ENCODE data around the gene DAB2IP. TPM values are rescaled to one million over a fixed set of nuclear protein-coding genes. Genes with fewer than 3 reads are reported as not detected.

Gene DAB2IP
- total RNA-seq, 1 donor from 2014 or later, result 71.6 TPM

GRCh38 chr9:121822093-121823085 lies 171.0 kb downstream of the DAB2IP start:
- Histone ChIP-seq H3K27ac (no peak overlapping the region), H3K36me3 (peaks cover 4 to 11% of the 10 kb centered on the region in 2 donors), H3K4me1 (no peaks in the 10 kb centered on the region), H3K4me3 (no peak overlapping the region), H3K9me3 (no peaks in the 10 kb centered on the region), H3K27me3 (no peaks in the 10 kb centered on the region)
- no peak for DNase-seq (ENCODE audit: low spot score in 2 of 2)
- TF ChIP-seq CTCF (IDR thresholded peaks at IDR 0.05), result no peak
- intact Hi-C loops (cut with DNase I), result no loop called here

- DNase-seq (ENCODE audit: low spot score in 2 of 2), result no peak
- Histone ChIP-seq H3K4me1 (no peaks in the 10 kb centered on the region), H3K27ac (no peak overlapping the region), H3K27me3 (no peaks in the 10 kb centered on the region), H3K36me3 (peaks cover 4 to 9% of the 10 kb centered on the region in 2 donors), H3K4me3 (no peak overlapping the region), H3K9me3 (no peaks in the 10 kb centered on the region)
- no peak for TF ChIP-seq CTCF (IDR thresholded peaks at IDR 0.05)
- intact Hi-C loops (cut with DNase I), result no loop called here
Observed at GRCh38 chr9:121823451-121824169, 172.2 kb downstream of the DAB2IP start.

GRCh38 chr9:121824651-121825030 lies 173.2 kb downstream of the DAB2IP start:
- no peaks in the 10 kb centered on the region for H3K9me3 ChIP-seq
- DNase-seq (ENCODE audit: low spot score in 2 of 2), result no peak
- intact Hi-C loops (cut with DNase I), result no loop called here
- H3K4me3 ChIP-seq, result no peak overlapping the region
- H3K36me3 ChIP-seq, result peaks cover 4 to 9% of the 10 kb centered on the region in 2 donors
- H3K27me3 ChIP-seq, result no peaks in the 10 kb centered on the region
- H3K4me1 ChIP-seq, result no peaks in the 10 kb centered on the region
- no peak overlapping the region for H3K27ac ChIP-seq
- TF ChIP-seq CTCF (IDR thresholded peaks at IDR 0.05), result no peak

- no peak for TF ChIP-seq CTCF (IDR thresholded peaks at IDR 0.05)
- H3K27ac ChIP-seq, result no peak overlapping the region
- H3K4me1 ChIP-seq, result no peaks in the 10 kb centered on the region
- no peaks in the 10 kb centered on the region for H3K9me3 ChIP-seq
- H3K36me3 ChIP-seq, result peaks cover 4 to 9% of the 10 kb centered on the region in 2 donors
- no peak for DNase-seq (ENCODE audit: low spot score in 2 of 2)
- no peak overlapping the region for H3K4me3 ChIP-seq
- H3K27me3 ChIP-seq, result no peaks in the 10 kb centered on the region
- intact Hi-C loops (cut with DNase I), result no loop called here
Observed at GRCh38 chr9:121825031-121825691, 173.7 kb downstream of the DAB2IP start.

- no peaks in the 10 kb centered on the region for H3K9me3 ChIP-seq
- no peak overlapping the region for H3K4me3 ChIP-seq
- H3K27ac ChIP-seq, result no peak overlapping the region
- peaks cover 4 to 7% of the 10 kb centered on the region in 2 donors for H3K36me3 ChIP-seq
- intact Hi-C loops (cut with DNase I), result no loop called here
- no peak for TF ChIP-seq CTCF (IDR thresholded peaks at IDR 0.05)
- no peak for DNase-seq (ENCODE audit: low spot score in 2 of 2)
- H3K4me1 ChIP-seq, result no peaks in the 10 kb centered on the region
- H3K27me3 ChIP-seq, result no peaks in the 10 kb centered on the region
Observed at GRCh38 chr9:121826711-121827110, 175.3 kb downstream of the DAB2IP start.
